Heart left ventricle (tissue), 16 donors: ENCODE measurements around the gene SEMA6A. TPM values are rescaled to one million over a fixed set of nuclear protein-coding genes. Genes with fewer than 3 reads are reported as not detected.

Source experiments
- ATAC-seq, 4 donors: fragments of 200-7000 bp; cut with Tn5 transposase; one replicate each; pipeline ENCODE4 v1.9.1; 2020 to 2022; ENCODE audit warnings: moderate library complexity in 4 of 4, mild to moderate bottlenecking in 3 of 4, moderate number of reproducible peaks in 1 of 4
- DNase-seq, 5 donors: peaks; one replicate each; pipeline ENCODE4 v3.0.0-alpha.2; 2020
- H3K27ac ChIP-seq, 12 donors: fragments of 200-600 bp; sonication (generic) in 4 of 12; one replicate each; pipeline versions ENCODE4 v1.5.0 to v1.8.0; 2016 to 2022; ENCODE audit warnings: mild to moderate bottlenecking in 2 of 12
- H3K27me3 ChIP-seq, 9 donors: fragments of 200-600 bp; sonication (generic) in 2 of 9; one replicate each; pipeline versions ENCODE4 v1.5.1 to v1.8.0; 2016 to 2022; ENCODE audit warnings: mild to moderate bottlenecking in 3 of 9
- H3K36me3 ChIP-seq, 9 donors: fragments of 200-600 bp; sonication (generic) in 2 of 9; one replicate each; pipeline versions ENCODE4 v1.5.0 to v1.8.0; 2018 to 2022; ENCODE audit warnings: mild to moderate bottlenecking in 2 of 9
- H3K4me1 ChIP-seq, 12 donors: fragments of 200-600 bp; sonication (generic) in 4 of 12; one replicate each; pipeline versions ENCODE4 v1.5.0 to v1.8.0; 2016 to 2022; ENCODE audit warnings: mild to moderate bottlenecking in 3 of 12
- H3K4me3 ChIP-seq, 12 donors: fragments of 200-600 bp; sonication (generic) in 4 of 12; one replicate each; pipeline versions ENCODE4 v1.5.0 to v1.8.0; 2017 to 2022; ENCODE audit warnings: mild to moderate bottlenecking in 9 of 12, moderate library complexity in 4 of 12
- H3K9me3 ChIP-seq, 12 donors: fragments of 200-600 bp; sonication (generic) in 4 of 12; one replicate each; pipeline versions ENCODE4 v1.5.0 to v1.8.0; 2016 to 2022; ENCODE audit warnings: mild to moderate bottlenecking in 1 of 12
- CTCF ChIP-seq, 12 donors: fragments of 200-600 bp; sonication (generic) in 4 of 12; IDR thresholded peaks; one replicate each; pipeline versions ENCODE4 v1.5.0 to v1.8.0; 2018 to 2022; ENCODE audit warnings: antibody characterized with exemption in 12 of 12, mild to moderate bottlenecking in 5 of 12
- POLR2A ChIP-seq, 2 donors: fragments of 450-650 bp; IDR thresholded peaks; one replicate each; pipeline ENCODE4 v1.6.1; 2017; ENCODE audit warnings: antibody characterized with exemption in 2 of 2, mild to moderate bottlenecking in 2 of 2, moderate library complexity in 2 of 2
- WGBS, 4 donors: extraction: QIAGEN DNeasy Blood & Tissue Kit in 2 of 4; methylation state at CpG; one replicate each; pipeline versions ENCODE4 v1.1.5 to v1.1.7; 2013 to 2018; 5-methylcytosine and 5-hydroxymethylcytosine counted together
- intact Hi-C, 10 donors: fragments of 100-400 bp; cut with DNase I; formaldehyde crosslinking; loops; one replicate each; pipeline versions ENCODE4 v1.11.1 to v1.14.2; 2022
- polyA plus RNA-seq, 2 donors: library from polyadenylated mRNA; stranded (reverse); fragments of 200-250 nt; gene quantifications; one replicate each; pipeline ENCODE4 v1.2.3, GENCODE V29; 2013
- total RNA-seq, 9 donors: library from RNA; depleted of rRNA in 2 of 9; stranded (reverse); fragments of >200 nt in 2 of 9; fragmentation: NEBNext Ultra II Directional in 3 of 9; extraction: Animal tissue kit (Norgen Biotek cat#: 25700) in 3 of 9; gene quantifications; one replicate each; pipeline versions ENCODE4 v1.1.0 to v1.2.4, GENCODE V29; 2016 to 2023
- donor health status: ischemic (EF 13 %, LVEDD 7.1; RV severe dilation, severe dysfunction).
- donor health status: healthy with polysubstance abuse.
- donor health status: DM: no; HTN: yes; CAD: no.
- donor health status: DM: no; HTN: no; CAD: no.
- donor health status: ischemic (EF 25% LVEDD 6.9; RV normal size, moderate dysfunction).
- donor health status: ischemic (EF 25% LVEDD 5.7; RV mildly dilated, moderate dysfunction).
- donor health status: healthy.
- donor health status: DM: yes; HTN: yes; CAD: no.
- donor health status: ischemic (EF 35%, LVEDD 5.7; RV mildly dilated, moderate dysfunction).
- donor health status: nonischemic (EF 11% LVEDD 7.7; RV severe dilation, severe dysfunction).
- donor health status: DM: yes; HTN: yes; CAD: no.
- donor health status: PGD.
- donor health status: ischemic (EF 29% LVEDD 5.4; RV normal size, mild dysfunction).
- donor health status: nonischemic (EF 23%, LVEDD 6.1; RV moderate dilation, normal function).

SEMA6A gene
- total and polyA plus RNA-seq, 11 donors = 2.2 to 12.7 (median 6.3) TPM

- Histone ChIP-seq H3K36me3 (no peaks in the 10 kb centered on the region), H3K27me3 (no peaks in the 10 kb centered on the region), H3K4me3 (no peak overlapping the region), H3K27ac (peak overlapping the region in 1 of 12 donors; percentile 5), H3K9me3 (no peaks in the 10 kb centered on the region), H3K4me1 (peaks cover 0 to 37% (median 9%) of the 10 kb centered on the region in 12 donors)
- ATAC-seq = no peak
- TF ChIP-seq CTCF (IDR thresholded peaks at IDR 0.05) (no peak), POLR2A (IDR thresholded peaks at IDR 0.05) (no peak)
- intact Hi-C loops = no loop called here
- WGBS, 4 donors = 60 to 71% (median 68%) methylated on average over 4 of the region's 4 CpGs
- no peak for DNase-seq
These were observed 58.6 kb downstream of the SEMA6A start for GRCh38 chr5:116516021-116516420.

GRCh38 chr5:116514421-116514970 lies 60.1 kb downstream of the SEMA6A start:
- no peaks in the 10 kb centered on the region for H3K27me3 ChIP-seq
- DNase-seq (no peak), ATAC-seq (no peak)
- 87 to 94% (median 90%) methylated on average over 2 of the region's 2 CpGs for WGBS, 4 donors
- peaks cover 0 to 43% (median 7%) of the 10 kb centered on the region in 12 donors for H3K4me1 ChIP-seq
- H3K4me3 ChIP-seq = no peak overlapping the region
- intact Hi-C loops = no loop called here
- H3K9me3 ChIP-seq = no peaks in the 10 kb centered on the region
- TF ChIP-seq CTCF (IDR thresholded peaks at IDR 0.05) (no peak), POLR2A (IDR thresholded peaks at IDR 0.05) (no peak)
- H3K36me3 ChIP-seq = no peaks in the 10 kb centered on the region
- H3K27ac ChIP-seq = no peak overlapping the region

GRCh38 chr5:116510517-116510916 lies 64.1 kb downstream of the SEMA6A start:
- Histone ChIP-seq H3K27me3 (no peaks in the 10 kb centered on the region), H3K9me3 (no peaks in the 10 kb centered on the region), H3K4me1 (peaks cover 0 to 22% (median under 1%) of the 10 kb centered on the region in 12 donors), H3K4me3 (no peak overlapping the region), H3K27ac (no peak overlapping the region), H3K36me3 (no peaks in the 10 kb centered on the region)
- DNase-seq (no peak), ATAC-seq (no peak)
- intact Hi-C loops = no loop called here
- 44 to 57% (median 54%) methylated on average over 1 of the region's 1 CpG for WGBS, 4 donors
- no peak for TF ChIP-seq POLR2A (IDR thresholded peaks at IDR 0.05)
- TF ChIP-seq CTCF (IDR thresholded peaks at IDR 0.05) = no peak

GRCh38 chr5:116509483-116510244 lies 65.0 kb downstream of the SEMA6A start:
- 84 to 87% (median 87%) methylated on average over 6 of the region's 6 CpGs for WGBS, 4 donors
- DNase-seq = no peak
- Histone ChIP-seq H3K4me3 (no peak overlapping the region), H3K36me3 (no peaks in the 10 kb centered on the region), H3K27me3 (no peaks in the 10 kb centered on the region), H3K27ac (peak overlapping the region in 1 of 12 donors; percentile 13), H3K9me3 (no peaks in the 10 kb centered on the region), H3K4me1 (peaks cover 0 to 19% (median 0%) of the 10 kb centered on the region in 12 donors)
- intact Hi-C loops = no loop called here
- peak in 2 of 4 donors; percentile 22 to 26 for ATAC-seq
- TF ChIP-seq CTCF (IDR thresholded peaks at IDR 0.05) = no peak
- no peak for TF ChIP-seq POLR2A (IDR thresholded peaks at IDR 0.05)
